Cortex of kidney (tissue), 1 donor: ENCODE results near the gene RPRD1B.

Experiments
- DNase-seq: peaks from one replicate; lab custom pipeline; 2025; lab: John Stamatoyannopoulos, UW

Gene RPRD1B

GRCh38 chr20:38040276-38040675, 6.7 kb downstream of the RPRD1B start:
- DNase-seq, result no peak

GRCh38 chr20:38043512-38044300, 10.2 kb downstream of the RPRD1B start:
- no peak for DNase-seq

- DNase-seq, result no peak
Observed at GRCh38 chr20:38044685-38045084, 11.1 kb downstream of the RPRD1B start.

- DNase-seq, result no peak
Observed at GRCh38 chr20:38046572-38046971, 13.0 kb downstream of the RPRD1B start.

- no peak for DNase-seq
Observed at GRCh38 chr20:38049800-38050199, 16.3 kb downstream of the RPRD1B start.

- DNase-seq, result no peak
Observed at GRCh38 chr20:38050686-38051085, 17.1 kb downstream of the RPRD1B start.

GRCh38 chr20:38052870-38053269, 19.3 kb downstream of the RPRD1B start:
- DNase-seq, result no peak

GRCh38 chr20:38054647-38055046, 21.1 kb downstream of the RPRD1B start:
- no peak for DNase-seq

GRCh38 chr20:38055294-38055693, 21.7 kb downstream of the RPRD1B start:
- DNase-seq, result no peak

GRCh38 chr20:38055848-38056247, 22.3 kb downstream of the RPRD1B start:
- no peak for DNase-seq

GRCh38 chr20:38057351-38057972, 23.9 kb downstream of the RPRD1B start:
- no peak for DNase-seq

- DNase-seq, result no peak
Observed at GRCh38 chr20:38059832-38060231, 26.3 kb downstream of the RPRD1B start.

GRCh38 chr20:38060536-38060935, 27.0 kb downstream of the RPRD1B start:
- no peak for DNase-seq

- no peak for DNase-seq
Observed at GRCh38 chr20:38061109-38061508, 27.6 kb downstream of the RPRD1B start.

- no peak for DNase-seq
Observed at GRCh38 chr20:38062890-38063289, 29.3 kb downstream of the RPRD1B start.

- DNase-seq, result no peak
Observed at GRCh38 chr20:38063911-38064530, 30.5 kb downstream of the RPRD1B start.

GRCh38 chr20:38065764-38066375, 32.3 kb downstream of the RPRD1B start:
- DNase-seq, result no peak

- DNase-seq, result no peak
Observed at GRCh38 chr20:38066969-38067716, 33.6 kb downstream of the RPRD1B start.

GRCh38 chr20:38067717-38068365, 34.3 kb downstream of the RPRD1B start:
- DNase-seq, result no peak

- no peak for DNase-seq
Observed at GRCh38 chr20:38072898-38073297, 39.4 kb downstream of the RPRD1B start.

GRCh38 chr20:38073307-38074071, 39.9 kb downstream of the RPRD1B start:
- DNase-seq, result no peak
